IPS-11a (cell line): ENCODE data around the gene CDK2.
"Not testable (repeated sequence)": the region's sequence is repeated elsewhere in the genome, so short reads cannot be mapped to it uniquely, and the experiment has no call there.

Source experiments
- H3K4me3 ChIP-seq: one replicate; pipeline ENCODE4 v1.5.1; 2013; ENCODE audit warnings: low read depth, low read length, control low read depth

CDK2 gene

GRCh38 chr12:55979069-55979468 lies 12.4 kb downstream of the CDK2 start:
- H3K4me3 ChIP-seq: no peak overlapping the region

GRCh38 chr12:55981882-55982281 lies 15.3 kb downstream of the CDK2 start:
- H3K4me3 ChIP-seq: not testable (repeated sequence)

- no peak overlapping the region for H3K4me3 ChIP-seq
Measured at GRCh38 chr12:55982319-55982936, 15.8 kb downstream of the CDK2 start.

GRCh38 chr12:55983232-55983842 lies 16.7 kb downstream of the CDK2 start:
- H3K4me3 ChIP-seq: no peak overlapping the region

- H3K4me3 ChIP-seq: no peak overlapping the region
Measured at GRCh38 chr12:55984861-55985260, 18.2 kb downstream of the CDK2 start.

GRCh38 chr12:55985341-55985740 lies 18.7 kb downstream of the CDK2 start:
- H3K4me3 ChIP-seq: no peak overlapping the region

- H3K4me3 ChIP-seq: not testable (repeated sequence)
Measured at GRCh38 chr12:55985976-55986375, 19.3 kb downstream of the CDK2 start.

GRCh38 chr12:55991110-55991509 lies 24.5 kb downstream of the CDK2 start:
- no peak overlapping the region for H3K4me3 ChIP-seq

GRCh38 chr12:55993230-55993853 lies 26.7 kb downstream of the CDK2 start:
- H3K4me3 ChIP-seq: no peak overlapping the region

GRCh38 chr12:55995366-55995765 lies 28.7 kb downstream of the CDK2 start:
- no peak overlapping the region for H3K4me3 ChIP-seq

GRCh38 chr12:55996201-55996714 lies 29.6 kb downstream of the CDK2 start:
- H3K4me3 ChIP-seq: peak overlapping the region; percentile 8

- peak within 1 kb of the TSS; percentile 97 for H3K4me3 ChIP-seq
Measured at GRCh38 chr12:55996715-55997534, 30.3 kb downstream of the CDK2 start, which contains the start of gene SUOX. TSS of gene SUOX (plus strand) at chr12:55997276. CDS start at chr12:56002222, 4,946 bp downstream.

- peak overlapping the region; percentile 97 for H3K4me3 ChIP-seq
Measured at GRCh38 chr12:55997535-55997859, 30.9 kb downstream of the CDK2 start.

- H3K4me3 ChIP-seq: not testable (repeated sequence)
Measured at GRCh38 chr12:55999522-55999921, 32.9 kb downstream of the CDK2 start.

- not testable (repeated sequence) for H3K4me3 ChIP-seq
Measured at GRCh38 chr12:55999999-56000540, 33.4 kb downstream of the CDK2 start.

GRCh38 chr12:56001487-56002100 lies 35.0 kb downstream of the CDK2 start:
- no peak overlapping the region for H3K4me3 ChIP-seq

GRCh38 chr12:56003376-56003775 lies 36.7 kb downstream of the CDK2 start:
- H3K4me3 ChIP-seq: not testable (repeated sequence)

GRCh38 chr12:56004211-56004610 lies 37.6 kb downstream of the CDK2 start:
- H3K4me3 ChIP-seq: no peak overlapping the region

- H3K4me3 ChIP-seq: peak overlapping the region; percentile 75
Measured at GRCh38 chr12:56007564-56008559, 41.2 kb downstream of the CDK2 start.
